ENCODE measurements around the gene WDR45B. TPM values are rescaled to one million over a fixed set of nuclear protein-coding genes. Genes with fewer than 3 reads are reported as not detected.

Gene WDR45B
- polyA plus RNA-seq, 1 donor from 2014 or later = 131 TPM

DNA sequence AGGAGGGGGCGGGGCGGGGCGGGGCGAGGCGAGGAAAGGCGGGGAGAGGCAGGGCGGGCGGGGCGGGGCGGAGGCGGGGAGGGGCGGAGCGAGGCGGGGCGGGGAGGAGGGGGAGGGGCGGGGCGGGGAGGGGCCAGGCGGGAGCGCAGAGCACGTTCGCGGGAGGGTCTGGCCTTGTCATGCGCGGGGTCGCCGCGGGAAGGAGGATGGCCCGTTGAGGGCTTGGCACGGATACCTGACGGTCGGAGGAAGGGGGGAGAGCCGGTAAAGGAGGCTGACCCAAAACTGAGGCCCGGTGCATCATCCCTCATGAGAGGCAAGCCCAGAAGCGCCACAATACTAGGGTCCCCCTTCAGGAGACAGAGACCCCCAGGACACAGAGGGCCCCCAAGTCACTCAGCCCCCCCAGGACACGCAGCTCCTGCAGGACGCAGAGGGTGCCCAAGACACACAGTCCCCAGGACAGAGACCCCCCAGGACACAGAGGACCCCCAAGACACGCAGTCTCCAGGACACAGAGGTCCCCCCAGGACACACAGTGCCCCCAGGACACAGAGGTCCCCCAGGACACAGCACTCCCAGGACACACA is 593 bp upstream of the WDR45B start:
- Histone ChIP-seq H3K9ac (ENCODE audit: low read length) (peak overlapping the region; percentile 64), H3K27ac (ENCODE audit: low read length) (peak overlapping the region; percentile 74), H3K36me3 (ENCODE audit: insufficient read depth, low read length) (no peaks in the 10 kb centered on the region), H3K4me2 (ENCODE audit: low read length) (no peak overlapping the region), H2AFZ (ENCODE audit: low read depth, low read length) (no peak overlapping the region), H3F3A (ENCODE audit: insufficient read depth, low read length, poor library complexity, severe bottlenecking) (no peaks in the 10 kb centered on the region), H3K27me3 (ENCODE audit: insufficient read depth, low read depth, low read length) (no peaks in the 10 kb centered on the region), H4K20me1 (ENCODE audit: insufficient read depth) (peaks cover 4% of the 10 kb centered on the region), H3K9me2 (ENCODE audit: insufficient read depth, low read length) (no peaks in the 10 kb centered on the region), H3K79me2 (replicated peaks; ENCODE audit: insufficient read depth, low read length) (peaks cover 36% of the 10 kb centered on the region), H3K4me3 (ENCODE audit: low read length) (peak overlapping the region; percentile 63), H3K9me3 (ENCODE audit: low read length) (no peaks in the 10 kb centered on the region)
- TF ChIP-seq TAF1 (IDR thresholded peaks at IDR 0.05; ENCODE audit: low read depth) = no peak
- TF ChIP-seq POLR2AphosphoS5 (IDR thresholded peaks at IDR 0.05) = peak; percentile 36

- Histone ChIP-seq H3K27ac (ENCODE audit: low read length) (peak overlapping the region; percentile 79), H3K9me2 (ENCODE audit: insufficient read depth, low read length) (no peaks in the 10 kb centered on the region), H3K27me3 (ENCODE audit: insufficient read depth, low read depth, low read length) (no peaks in the 10 kb centered on the region), H3K4me2 (ENCODE audit: low read length) (peak overlapping the region; percentile 93), H3F3A (ENCODE audit: insufficient read depth, low read length, poor library complexity, severe bottlenecking) (no peaks in the 10 kb centered on the region), H4K20me1 (ENCODE audit: insufficient read depth) (peaks cover 4% of the 10 kb centered on the region), H3K9ac (ENCODE audit: low read length) (peak overlapping the region; percentile 88), H2AFZ (ENCODE audit: low read depth, low read length) (peak overlapping the region; percentile 60), H3K9me3 (ENCODE audit: low read length) (no peaks in the 10 kb centered on the region), H3K79me2 (replicated peaks; ENCODE audit: insufficient read depth, low read length) (peaks cover 46% of the 10 kb centered on the region), H3K36me3 (ENCODE audit: insufficient read depth, low read length) (no peaks in the 10 kb centered on the region), H3K4me3 (ENCODE audit: low read length) (peak overlapping the region; percentile 97)
- TF ChIP-seq EP300 (conservative IDR thresholded peaks at IDR 0.05; ENCODE audit: poor library complexity, severe bottlenecking) (no peak), RAD21 (conservative IDR thresholded peaks at IDR 0.05) (no peak)
- TF ChIP-seq, protein P1, sequence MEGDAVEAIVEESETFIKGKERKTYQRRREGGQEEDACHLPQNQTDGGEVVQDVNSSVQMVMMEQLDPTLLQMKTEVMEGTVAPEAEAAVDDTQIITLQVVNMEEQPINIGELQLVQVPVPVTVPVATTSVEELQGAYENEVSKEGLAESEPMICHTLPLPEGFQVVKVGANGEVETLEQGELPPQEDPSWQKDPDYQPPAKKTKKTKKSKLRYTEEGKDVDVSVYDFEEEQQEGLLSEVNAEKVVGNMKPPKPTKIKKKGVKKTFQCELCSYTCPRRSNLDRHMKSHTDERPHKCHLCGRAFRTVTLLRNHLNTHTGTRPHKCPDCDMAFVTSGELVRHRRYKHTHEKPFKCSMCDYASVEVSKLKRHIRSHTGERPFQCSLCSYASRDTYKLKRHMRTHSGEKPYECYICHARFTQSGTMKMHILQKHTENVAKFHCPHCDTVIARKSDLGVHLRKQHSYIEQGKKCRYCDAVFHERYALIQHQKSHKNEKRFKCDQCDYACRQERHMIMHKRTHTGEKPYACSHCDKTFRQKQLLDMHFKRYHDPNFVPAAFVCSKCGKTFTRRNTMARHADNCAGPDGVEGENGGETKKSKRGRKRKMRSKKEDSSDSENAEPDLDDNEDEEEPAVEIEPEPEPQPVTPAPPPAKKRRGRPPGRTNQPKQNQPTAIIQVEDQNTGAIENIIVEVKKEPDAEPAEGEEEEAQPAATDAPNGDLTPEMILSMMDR (IDR thresholded peaks at IDR 0.05; ENCODE audit: poor library complexity, severe bottlenecking) = peak; percentile 43
Observed at GRCh38 chr17:82647593-82648164, 565 bp downstream of the WDR45B start.

GRCh38 chr17:82645516-82645915 is 2.7 kb downstream of the WDR45B start:
- Histone ChIP-seq H3K27me3 (ENCODE audit: insufficient read depth, low read depth, low read length) (no peaks in the 10 kb centered on the region), H3K27ac (ENCODE audit: low read length) (no peak overlapping the region), H3K9ac (ENCODE audit: low read length) (no peak overlapping the region), H3F3A (ENCODE audit: insufficient read depth, low read length, poor library complexity, severe bottlenecking) (no peaks in the 10 kb centered on the region), H3K9me3 (ENCODE audit: low read length) (no peaks in the 10 kb centered on the region), H2AFZ (ENCODE audit: low read depth, low read length) (no peak overlapping the region), H3K4me3 (ENCODE audit: low read length) (no peak overlapping the region), H3K9me2 (ENCODE audit: insufficient read depth, low read length) (no peaks in the 10 kb centered on the region), H3K36me3 (ENCODE audit: insufficient read depth, low read length) (no peaks in the 10 kb centered on the region), H3K79me2 (replicated peaks; ENCODE audit: insufficient read depth, low read length) (peaks cover 57% of the 10 kb centered on the region), H4K20me1 (ENCODE audit: insufficient read depth) (peaks cover 4% of the 10 kb centered on the region), H3K4me2 (ENCODE audit: low read length) (no peak overlapping the region)
- TF ChIP-seq POLR2AphosphoS5 (IDR thresholded peaks at IDR 0.05) (no peak), MXI1 (conservative IDR thresholded peaks at IDR 0.05; ENCODE audit: poor library complexity, severe bottlenecking) (no peak), REST (IDR thresholded peaks at IDR 0.05; ENCODE audit: borderline replicate concordance) (no peak), RAD21 (conservative IDR thresholded peaks at IDR 0.05) (no peak), SMC3 (conservative IDR thresholded peaks at IDR 0.05; ENCODE audit: poor library complexity) (no peak), EP300 (conservative IDR thresholded peaks at IDR 0.05; ENCODE audit: poor library complexity, severe bottlenecking) (no peak), EZH2 (IDR thresholded peaks at IDR 0.05; ENCODE audit: borderline replicate concordance, insufficient read depth, low read length, poor library complexity, severe bottlenecking) (no peak), TAF1 (IDR thresholded peaks at IDR 0.05; ENCODE audit: low read depth) (no peak)
- TF ChIP-seq, protein P1 (IDR thresholded peaks at IDR 0.05; ENCODE audit: poor library complexity, severe bottlenecking) = no peak
